T-cell (primary cell): Measurements from ENCODE around the gene LRRIQ1. TPM values are rescaled to one million over a fixed set of nuclear protein-coding genes. Genes with fewer than 3 reads are reported as not detected.

Experiments used
- ATAC-seq, 4 experiments: fragments of 200-7000 bp in 3 of 4; fragments of 150-1000 bp in 1 of 4; cut with Tn5 transposase; replicated peaks in 1 of 4; 1 replicate in 3 of 4; 2 replicates in 1 of 4; pipeline ENCODE4 v1.10.0; 2021; ENCODE audit warnings: moderate library complexity in 3 of 4, mild to moderate bottlenecking in 2 of 4, moderate number of reproducible peaks in 1 of 4
- CTCF ChIA-PET, 2 donors: fragments of 300-600 bp; sonication (Branson Sonifier 250); formaldehyde crosslinking; loops; one replicate each; lab custom pipeline; 2022; ENCODE audit warnings: antibody characterized with exemption in 2 of 2; lab: Charles Lee
- POLR2A ChIA-PET, 2 donors: fragments of 300-600 bp; sonication (Branson Sonifier 250); formaldehyde crosslinking; loops; one replicate each; lab custom pipeline; 2022; ENCODE audit warnings: antibody characterized with exemption in 2 of 2; lab: Charles Lee
- DNase-seq, 35 experiments: peaks; one replicate each; pipeline versions ENCODE4 v3.0.0 to v3.0.0-alpha.2; 2013 to 2023
- H3K27ac ChIP-seq: one replicate; pipeline ENCODE4 v1.5.1; 2013; ENCODE audit warnings: low read length
- H3K27me3 ChIP-seq, 2 experiments: replicated peaks in 1 of 2; 1 replicate in 1 of 2; 2 replicates in 1 of 2; pipeline versions ENCODE4 v1.6.1 to v1.7.0; 2013; ENCODE audit warnings: low read length in 1 of 2, mixed read lengths in 1 of 2; ENCODE audit not compliant: control insufficient read depth in 2 of 2, insufficient read depth in 2 of 2; ENCODE audit errors: extremely low read depth in 1 of 2
- H3K36me3 ChIP-seq, 2 donors: 1 replicate in 1 of 2; 2 replicates in 1 of 2; pipeline versions ENCODE4 v1.6.1 to v1.7.0; 2013; ENCODE audit warnings: low read length in 1 of 2; ENCODE audit not compliant: control insufficient read depth in 2 of 2, insufficient read depth in 1 of 2; ENCODE audit errors: extremely low read depth in 1 of 2
- H3K4me1 ChIP-seq, 2 experiments: 1 replicate in 1 of 2; 2 replicates in 1 of 2; pipeline versions ENCODE4 v1.6.1 to v1.7.0; 2013; ENCODE audit warnings: low read length in 2 of 2, mixed read lengths in 1 of 2; ENCODE audit not compliant: insufficient read depth in 2 of 2, control insufficient read depth in 1 of 2; ENCODE audit errors: extremely low read depth in 1 of 2
- H3K4me3 ChIP-seq, 2 donors: 1 replicate in 1 of 2; 2 replicates in 1 of 2; pipeline versions ENCODE4 v1.5.1 to v1.7.0; 2013; ENCODE audit warnings: mild to moderate bottlenecking in 2 of 2, low read length in 1 of 2, moderate library complexity in 1 of 2; ENCODE audit not compliant: control insufficient read depth in 1 of 2; ENCODE audit errors: extremely low read depth in 1 of 2
- H3K9me3 ChIP-seq: 2 replicates; pipeline ENCODE4 v1.7.0; 2013
- H3K27ac Mint-ChIP-seq, 2 donors: one replicate each; pipeline ENCODE4 v1.8.0; 2020 to 2021; ENCODE audit warnings: mild to moderate bottlenecking in 2 of 2, mixed read lengths in 2 of 2
- H3K27me3 Mint-ChIP-seq, 2 donors: one replicate each; pipeline ENCODE4 v1.8.0; 2021 to 2022; ENCODE audit warnings: mixed read lengths in 2 of 2
- H3K36me3 Mint-ChIP-seq: one replicate; pipeline ENCODE4 v1.8.0; 2021; ENCODE audit warnings: mixed read lengths
- H3K4me1 Mint-ChIP-seq, 3 donors: one replicate each; pipeline ENCODE4 v1.8.0; 2020 to 2022; ENCODE audit warnings: mixed read lengths in 3 of 3, mild to moderate bottlenecking in 1 of 3
- H3K4me3 Mint-ChIP-seq, 3 donors: one replicate each; pipeline ENCODE4 v1.8.0; 2020 to 2022; ENCODE audit warnings: mild to moderate bottlenecking in 3 of 3, mixed read lengths in 3 of 3, moderate library complexity in 3 of 3
- H3K9me3 Mint-ChIP-seq, 3 donors: one replicate each; pipeline ENCODE4 v1.8.0; 2020 to 2022; ENCODE audit warnings: mixed read lengths in 3 of 3
- WGBS: methylation state at CpG from one replicate; pipeline ENCODE4 v1.1.5; 2013; ENCODE audit warnings: missing lambda C conversion rate; ENCODE audit not compliant: insufficient coverage; 5-methylcytosine and 5-hydroxymethylcytosine counted together
- total RNA-seq, 35 experiments: library from RNA in 6 of 35; stranded (reverse) in 6 of 35; fragments of 120-200 nt in 1 of 35; gene quantifications; one replicate each; pipeline versions ENCODE4 v1.2.1 to v1.2.4 and lab custom pipeline; 2013 to 2026

The LRRIQ1 gene
- total RNA-seq, 5 donors from 2014 or later (not counting 1 experiment from before 2014, with no cell fraction given), result not detected

DNA sequence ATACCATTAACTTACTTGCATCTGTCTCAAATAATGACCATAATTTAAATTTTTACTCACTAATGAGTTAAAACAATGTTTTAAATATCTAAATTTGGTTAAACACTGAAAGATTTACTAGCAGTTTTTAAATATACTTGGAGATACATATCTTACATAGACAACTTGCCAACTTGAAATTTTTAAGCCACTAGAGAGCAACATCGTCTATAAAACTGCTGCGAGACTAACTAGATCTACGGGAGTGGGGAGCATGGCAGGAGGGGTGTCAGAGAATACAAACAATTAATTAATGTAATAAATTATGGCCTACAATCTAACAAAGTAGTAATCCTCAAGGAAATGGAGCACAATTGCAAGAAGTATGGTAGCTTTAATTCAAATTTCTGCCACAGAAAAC lies 120.4 kb downstream of the LRRIQ1 start:
- ATAC-seq (no peak), DNase-seq (no peak)
- no peak overlapping the region for H3K27ac Mint-ChIP-seq
- H3K36me3 ChIP-seq, result no peaks in the 10 kb centered on the region
- H3K27me3 Mint-ChIP-seq, result no peaks in the 10 kb centered on the region
- H3K4me1 Mint-ChIP-seq, result no peaks in the 10 kb centered on the region
- H3K36me3 Mint-ChIP-seq, result no peaks in the 10 kb centered on the region
- no peaks in the 10 kb centered on the region for H3K27me3 ChIP-seq
- no peaks in the 10 kb centered on the region for H3K9me3 ChIP-seq
- no CpG with 5 or more reads among the region's 3 CpGs for WGBS
- H3K4me1 ChIP-seq, result no peaks in the 10 kb centered on the region
- H3K9me3 Mint-ChIP-seq, result no peaks in the 10 kb centered on the region
- CTCF ChIA-PET, result no interaction called here
- no peak overlapping the region for H3K27ac ChIP-seq
- no peak overlapping the region for H3K4me3 Mint-ChIP-seq
- POLR2A ChIA-PET, result no interaction called here
- H3K4me3 ChIP-seq, result no peak overlapping the region

- no peaks in the 10 kb centered on the region for H3K4me1 Mint-ChIP-seq
- POLR2A ChIA-PET, result no interaction called here
- no peak overlapping the region for H3K27ac Mint-ChIP-seq
- Histone ChIP-seq H3K36me3 (no peaks in the 10 kb centered on the region), H3K9me3 (no peaks in the 10 kb centered on the region), H3K27ac (no peak overlapping the region), H3K4me3 (no peak overlapping the region), H3K27me3 (no peaks in the 10 kb centered on the region), H3K4me1 (no peaks in the 10 kb centered on the region)
- 89% methylated on average over 2 of the region's 3 CpGs for WGBS
- no peaks in the 10 kb centered on the region for H3K27me3 Mint-ChIP-seq
- H3K9me3 Mint-ChIP-seq, result no peaks in the 10 kb centered on the region
- H3K36me3 Mint-ChIP-seq, result no peaks in the 10 kb centered on the region
- CTCF ChIA-PET, result no interaction called here
- DNase-seq, result no peak
- ATAC-seq, result no peak
- no peak overlapping the region for H3K4me3 Mint-ChIP-seq
Measured at GRCh38 chr12:85157035-85157603, 121.0 kb downstream of the LRRIQ1 start.

- no peak overlapping the region for H3K4me3 ChIP-seq
- no peak overlapping the region for H3K27ac ChIP-seq
- ATAC-seq, result no peak
- no peaks in the 10 kb centered on the region for H3K36me3 ChIP-seq
- ChIA-PET POLR2A (no interaction called here), CTCF (no interaction called here)
- Mint-ChIP-seq H3K9me3 (peaks cover 0 to 4% (median 0%) of the 10 kb centered on the region in 3 donors), H3K4me1 (no peaks in the 10 kb centered on the region), H3K36me3 (no peaks in the 10 kb centered on the region), H3K4me3 (no peak overlapping the region), H3K27me3 (no peaks in the 10 kb centered on the region), H3K27ac (no peak overlapping the region)
- no peak for DNase-seq
- H3K4me1 ChIP-seq, result no peaks in the 10 kb centered on the region
- no peaks in the 10 kb centered on the region for H3K27me3 ChIP-seq
- WGBS, result no CpG with 5 or more reads among the region's 1 CpG
- H3K9me3 ChIP-seq, result no peaks in the 10 kb centered on the region
Measured at GRCh38 chr12:85163752-85164321, 127.7 kb downstream of the LRRIQ1 start.

DNA sequence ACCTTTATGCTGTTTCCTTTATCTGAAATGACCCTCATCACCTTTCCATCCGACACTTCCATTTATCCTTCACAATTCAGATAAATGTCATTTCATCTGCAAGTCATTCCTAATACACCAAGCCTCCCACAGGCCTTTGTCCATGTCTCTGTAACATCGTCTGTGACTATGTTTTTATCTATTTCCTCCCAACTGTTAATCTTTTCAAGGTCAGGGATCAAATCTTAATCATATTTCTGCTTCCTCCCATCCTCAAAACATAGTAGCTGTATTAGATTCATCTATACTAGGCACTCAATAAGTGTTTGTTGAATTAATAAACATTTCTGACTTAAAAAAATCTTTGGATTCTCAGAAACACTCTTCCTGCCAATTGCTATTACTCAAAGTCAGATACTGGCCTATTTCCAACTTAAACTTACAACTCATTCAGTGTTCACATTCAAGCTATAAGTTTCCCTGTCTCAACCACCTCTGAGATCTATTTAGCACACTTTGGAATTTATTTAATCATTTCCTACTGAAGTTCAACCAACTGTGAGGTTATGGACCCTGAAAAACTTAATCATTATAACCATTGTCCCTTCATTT lies 143.6 kb downstream of the LRRIQ1 start:
- Mint-ChIP-seq H3K36me3 (no peaks in the 10 kb centered on the region), H3K27ac (no peak overlapping the region), H3K9me3 (peaks cover 0 to 4% (median 4%) of the 10 kb centered on the region in 3 donors), H3K4me1 (no peaks in the 10 kb centered on the region), H3K4me3 (no peak overlapping the region), H3K27me3 (no peaks in the 10 kb centered on the region)
- Histone ChIP-seq H3K9me3 (no peaks in the 10 kb centered on the region), H3K27me3 (no peaks in the 10 kb centered on the region), H3K4me3 (no peak overlapping the region), H3K36me3 (no peaks in the 10 kb centered on the region), H3K27ac (no peak overlapping the region), H3K4me1 (no peaks in the 10 kb centered on the region)
- CTCF ChIA-PET, result no interaction called here
- DNase-seq (no peak), ATAC-seq (no peak)
- 80% methylated on average over 2 of the region's 2 CpGs for WGBS
- POLR2A ChIA-PET, result no interaction called here

DNA sequence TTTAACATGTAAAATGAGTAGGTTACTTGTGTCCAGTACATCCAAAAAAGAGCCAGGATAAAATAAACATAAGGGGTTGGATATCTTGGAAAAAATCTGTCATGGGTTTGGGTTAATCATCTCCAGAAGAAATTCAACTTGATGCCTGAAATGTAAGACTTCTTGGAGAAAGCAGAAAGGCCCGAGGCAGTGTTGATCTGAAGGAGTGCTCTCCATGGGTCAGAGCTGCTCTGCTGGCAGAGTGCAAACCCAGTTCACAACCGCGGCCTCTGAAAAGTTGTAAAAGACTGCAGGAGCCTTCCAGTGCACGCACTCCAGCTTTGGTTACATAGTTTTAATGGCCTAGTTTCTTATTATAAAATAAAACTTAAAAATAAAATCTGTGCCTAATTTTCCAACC lies 146.5 kb downstream of the LRRIQ1 start:
- H3K36me3 Mint-ChIP-seq, result no peaks in the 10 kb centered on the region
- ChIA-PET POLR2A (no interaction called here), CTCF (no interaction called here)
- no peaks in the 10 kb centered on the region for H3K27me3 Mint-ChIP-seq
- H3K9me3 Mint-ChIP-seq, result peaks cover 0 to 3% (median 0%) of the 10 kb centered on the region in 3 donors
- no peaks in the 10 kb centered on the region for H3K9me3 ChIP-seq
- H3K4me3 Mint-ChIP-seq, result no peak overlapping the region
- H3K27ac ChIP-seq, result no peak overlapping the region
- no peaks in the 10 kb centered on the region for H3K27me3 ChIP-seq
- DNase-seq, result no peak
- H3K4me1 ChIP-seq, result no peaks in the 10 kb centered on the region
- H3K4me3 ChIP-seq, result no peak overlapping the region
- H3K27ac Mint-ChIP-seq, result no peak overlapping the region
- WGBS, result 63% methylated on average over 3 of the region's 4 CpGs
- ATAC-seq, result no peak
- no peaks in the 10 kb centered on the region for H3K4me1 Mint-ChIP-seq
- no peaks in the 10 kb centered on the region for H3K36me3 ChIP-seq

DNA sequence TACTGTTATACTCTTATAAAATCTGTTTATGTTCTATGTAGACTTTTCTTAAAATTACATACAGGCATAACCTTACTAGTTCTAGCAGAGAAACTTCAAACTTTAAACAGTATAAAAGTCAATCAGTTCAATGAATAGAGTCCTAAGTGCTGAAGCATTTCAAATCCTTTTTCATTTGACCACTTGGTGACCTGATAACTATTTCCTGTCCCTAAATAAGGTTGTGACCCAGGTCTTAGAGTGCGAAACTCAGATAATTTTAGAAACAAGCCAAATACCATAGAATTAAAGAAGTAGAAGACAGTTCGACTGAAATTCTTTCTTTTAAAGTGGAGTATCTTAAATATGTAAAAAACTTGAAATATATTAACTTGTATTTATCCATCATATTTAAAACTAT lies 147.7 kb downstream of the LRRIQ1 start:
- ChIA-PET CTCF (no interaction called here), POLR2A (no interaction called here)
- H3K4me1 ChIP-seq, result no peaks in the 10 kb centered on the region
- no peak overlapping the region for H3K27ac ChIP-seq
- ATAC-seq (no peak), DNase-seq (no peak)
- WGBS, result no CpG with 5 or more reads among the region's 2 CpGs
- Mint-ChIP-seq H3K4me3 (no peak overlapping the region), H3K27me3 (no peaks in the 10 kb centered on the region), H3K27ac (no peak overlapping the region), H3K9me3 (peaks cover 0 to 3% (median 0%) of the 10 kb centered on the region in 3 donors), H3K36me3 (no peaks in the 10 kb centered on the region), H3K4me1 (no peaks in the 10 kb centered on the region)
- H3K36me3 ChIP-seq, result no peaks in the 10 kb centered on the region
- no peaks in the 10 kb centered on the region for H3K27me3 ChIP-seq
- no peak overlapping the region for H3K4me3 ChIP-seq
- no peaks in the 10 kb centered on the region for H3K9me3 ChIP-seq
